Measurements from ENCODE around the gene MEF2B.
A peak's percentile ranks its signal among the peaks of the same experiment; 100 is the strongest.
"Not testable (repeated sequence)": the region's sequence is repeated elsewhere in the genome, so short reads cannot be mapped to it uniquely, and the experiment has no call there.

MEF2B gene

DNA sequence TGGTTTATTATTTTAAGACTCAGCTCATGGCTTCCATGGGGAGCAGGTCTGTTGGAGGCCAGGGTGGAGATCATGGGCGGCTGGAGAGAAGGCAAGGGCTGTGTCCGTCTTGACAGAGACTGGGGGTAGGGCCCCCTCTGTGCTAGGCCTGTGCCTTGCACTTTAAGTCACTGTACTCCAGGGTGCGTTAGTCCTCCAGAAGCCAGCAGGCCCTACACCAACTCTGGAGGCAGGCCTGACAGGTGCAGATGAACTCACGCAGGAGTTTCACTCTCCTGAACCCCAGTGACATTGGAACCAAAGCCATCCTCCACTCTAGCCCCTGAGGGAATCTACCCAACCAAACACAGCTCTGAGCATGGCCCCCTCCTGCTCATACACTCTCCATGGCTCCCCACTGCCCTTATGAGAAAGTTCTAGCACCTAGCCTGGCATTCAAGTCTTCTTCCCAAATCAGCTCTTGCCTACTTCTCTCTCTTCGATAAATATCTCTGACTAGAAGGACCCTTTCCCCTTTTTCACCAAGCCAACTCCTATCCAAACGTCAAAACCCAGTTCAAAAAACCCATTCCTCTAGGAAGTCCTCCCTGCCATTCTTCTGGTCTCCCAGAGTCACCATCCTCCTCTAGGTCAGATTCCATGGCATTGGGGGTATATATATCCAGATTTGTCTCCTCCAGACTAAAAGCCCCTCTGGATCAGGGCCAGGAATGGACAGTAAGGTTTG, 15.1 kb downstream of the MEF2B start:
- DNase-seq: no peak

DNA sequence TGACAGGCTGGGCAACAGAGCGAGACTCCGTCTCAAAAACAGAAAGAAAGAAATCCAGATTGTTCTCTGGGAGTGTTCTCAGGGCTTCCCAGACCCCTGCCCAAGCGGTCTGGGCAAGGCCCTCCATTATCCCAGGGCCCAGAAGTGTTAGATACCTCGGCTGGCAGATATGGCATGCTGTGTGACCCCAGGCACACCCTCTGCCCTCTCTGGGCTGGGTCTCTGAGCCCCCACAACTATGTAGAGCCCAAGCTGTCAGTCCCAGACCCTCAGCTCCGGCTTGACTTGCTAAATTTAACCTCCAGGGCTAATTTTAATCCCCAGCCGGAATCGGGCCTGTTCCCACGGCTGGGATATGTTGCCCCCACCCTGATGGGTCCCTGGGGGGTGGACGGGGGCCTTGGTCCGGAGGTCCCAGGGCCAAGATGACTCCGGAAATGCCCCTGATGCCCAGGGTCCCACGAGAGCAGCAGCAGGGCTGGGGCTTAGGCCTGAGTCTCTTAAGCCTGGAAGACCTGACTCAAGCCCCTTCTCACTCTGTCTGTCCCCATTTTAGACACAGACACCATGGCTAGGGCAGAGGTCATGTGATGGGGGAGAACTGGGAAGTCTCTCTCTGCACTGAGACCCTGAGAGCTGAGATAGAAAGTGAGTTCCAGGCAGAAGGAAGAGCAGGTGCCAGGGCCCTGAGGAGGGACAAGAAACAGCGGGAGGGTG, 17.2 kb downstream of the MEF2B start:
- no peak for DNase-seq

DNA sequence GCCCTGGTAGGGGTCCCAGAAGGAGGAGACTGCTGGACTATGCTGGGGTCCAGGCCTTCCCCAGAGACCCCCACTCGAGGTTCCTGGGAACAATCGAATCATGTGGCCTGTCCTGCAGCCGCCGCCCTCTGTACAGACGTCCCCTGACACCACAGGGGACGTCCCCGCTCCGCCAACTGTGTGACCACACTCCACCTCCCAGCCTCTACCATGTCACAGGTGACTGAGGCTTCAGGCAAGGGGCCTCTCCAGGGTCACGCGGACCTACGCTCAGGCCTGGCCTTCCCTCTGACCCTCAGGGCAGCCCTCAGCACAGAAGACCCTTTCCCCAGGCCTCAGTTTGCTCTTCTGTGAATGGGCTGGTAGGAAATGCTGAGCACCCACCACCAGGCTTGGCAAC, 18.6 kb downstream of the MEF2B start:
- DNase-seq: no peak

DNA sequence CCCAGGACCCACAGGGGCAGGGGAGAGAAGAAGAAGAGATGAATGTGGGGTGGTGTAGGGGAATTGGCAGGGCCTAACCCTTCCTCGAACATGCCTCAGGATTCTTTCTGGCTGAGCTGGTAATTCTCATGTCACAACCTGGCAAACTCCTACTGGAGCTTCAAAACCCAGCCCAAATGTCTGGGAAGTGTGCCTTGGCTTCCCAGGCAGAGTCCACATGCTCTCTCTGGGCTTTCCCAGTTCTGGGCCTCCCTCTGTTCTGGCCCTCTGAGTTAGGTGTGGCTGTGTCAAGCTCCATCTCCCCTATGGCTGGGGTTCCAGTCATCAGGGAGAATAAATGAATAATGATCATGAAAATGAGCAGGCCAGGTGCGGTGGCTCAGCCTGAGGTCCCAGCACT, 20.6 kb downstream of the MEF2B start:
- no peak for DNase-seq

DNA sequence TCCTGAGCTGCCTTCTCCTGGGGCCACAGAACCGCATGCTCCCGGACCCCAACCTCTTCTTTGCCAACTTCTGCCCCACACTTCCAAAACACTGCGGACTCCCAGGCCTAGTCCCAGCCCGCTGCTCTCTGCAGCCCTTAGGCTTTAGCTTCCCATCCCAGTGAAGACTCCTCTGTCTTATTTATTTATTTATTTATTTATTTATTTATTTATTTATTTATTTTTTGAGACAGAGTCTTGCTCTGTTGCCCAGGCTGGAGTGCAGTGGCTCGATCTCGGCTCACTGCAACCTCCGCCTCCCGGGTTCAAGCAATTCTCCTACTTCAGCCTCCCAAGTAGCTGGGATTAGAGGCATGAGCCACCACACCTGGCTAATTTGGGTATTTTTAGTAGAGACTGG, 21.6 kb downstream of the MEF2B start:
- DNase-seq: not testable (repeated sequence)

DNA sequence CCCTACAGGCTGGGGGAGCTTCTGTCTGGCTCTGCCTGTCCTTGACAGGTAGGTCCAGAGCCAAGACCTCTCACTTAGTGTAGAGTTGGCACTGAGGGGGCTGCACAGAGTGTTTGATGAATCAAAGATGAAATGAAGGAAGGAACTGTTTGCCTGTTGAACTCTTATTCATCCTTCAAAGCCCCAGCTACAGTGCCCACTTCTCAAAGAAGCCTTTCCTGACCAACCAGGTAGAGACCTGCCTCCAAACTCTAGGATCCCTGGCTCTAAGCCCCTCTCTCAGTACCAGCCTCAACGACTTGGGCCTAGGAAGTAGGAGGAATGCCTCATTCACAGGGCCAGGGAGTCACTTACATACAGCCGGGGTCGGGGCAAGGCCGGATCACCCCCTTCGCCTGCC, 22.7 kb downstream of the MEF2B start:
- DNase-seq: no peak

DNA sequence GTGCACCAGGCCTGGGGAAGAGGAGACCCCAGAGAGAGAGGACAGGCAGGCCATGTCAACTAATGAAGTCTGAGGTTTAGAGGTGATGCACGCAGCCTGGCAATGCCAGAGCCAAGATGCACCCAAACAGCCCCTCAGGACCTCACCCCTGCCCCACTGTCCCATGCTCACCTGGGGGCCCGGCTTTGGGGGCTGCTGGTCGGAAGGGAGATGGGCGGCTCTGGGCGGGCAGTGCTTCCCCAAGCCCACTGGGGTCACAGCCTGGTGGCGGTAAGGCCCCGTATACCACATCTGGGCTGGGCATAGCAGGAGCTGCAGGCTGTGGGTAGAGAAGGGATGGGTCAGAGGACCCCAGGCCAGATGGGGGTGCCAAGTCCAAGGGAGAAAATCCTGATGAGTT, 23.2 kb downstream of the MEF2B start:
- no peak for DNase-seq

DNA sequence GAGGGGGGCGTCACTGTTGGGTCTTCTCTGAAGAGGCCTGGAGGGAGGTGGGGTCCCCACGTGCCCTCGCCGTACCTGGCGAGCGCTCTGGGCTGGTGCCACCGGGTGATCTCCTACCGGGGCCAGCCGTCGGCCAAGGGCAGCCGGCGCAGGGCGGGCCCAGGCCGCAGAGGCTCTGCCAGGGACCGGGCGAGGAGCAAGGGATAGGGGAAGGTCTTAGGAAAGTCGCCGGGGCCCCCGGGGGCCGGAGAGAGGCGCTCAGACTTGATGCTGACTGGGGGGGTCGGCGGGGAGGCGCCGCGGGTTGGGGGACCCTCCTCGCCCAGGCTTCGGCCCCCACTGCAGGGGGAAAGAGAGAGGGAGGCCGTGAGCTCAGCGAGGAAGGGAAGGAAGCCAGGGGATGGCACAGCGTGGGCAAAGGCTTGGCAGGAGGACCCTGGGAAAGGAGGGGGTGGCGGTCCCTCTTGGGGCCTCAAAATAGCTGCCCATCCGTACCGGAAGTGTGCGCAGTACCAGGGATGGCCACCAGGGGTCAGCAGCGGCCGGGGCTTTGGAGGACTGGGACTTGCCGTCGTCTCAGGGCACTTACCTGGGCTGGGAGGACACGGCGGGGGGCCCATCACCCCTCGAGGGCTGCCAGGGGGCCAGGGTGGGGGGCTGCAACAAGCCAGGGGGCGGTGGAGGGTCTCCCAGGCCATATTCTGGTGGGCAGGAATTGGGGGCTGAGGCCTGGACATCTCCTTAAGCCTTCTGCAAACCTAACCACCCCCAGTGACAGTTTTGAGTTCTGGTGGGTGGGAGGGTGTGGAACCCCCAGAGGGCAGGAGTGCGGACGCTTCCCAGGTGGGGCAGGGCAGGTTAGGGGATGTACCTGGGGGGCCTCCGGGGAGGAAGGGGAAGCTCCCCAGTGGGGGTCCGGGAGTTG, 24.1 kb downstream of the MEF2B start:
- no peak for DNase-seq

DNA sequence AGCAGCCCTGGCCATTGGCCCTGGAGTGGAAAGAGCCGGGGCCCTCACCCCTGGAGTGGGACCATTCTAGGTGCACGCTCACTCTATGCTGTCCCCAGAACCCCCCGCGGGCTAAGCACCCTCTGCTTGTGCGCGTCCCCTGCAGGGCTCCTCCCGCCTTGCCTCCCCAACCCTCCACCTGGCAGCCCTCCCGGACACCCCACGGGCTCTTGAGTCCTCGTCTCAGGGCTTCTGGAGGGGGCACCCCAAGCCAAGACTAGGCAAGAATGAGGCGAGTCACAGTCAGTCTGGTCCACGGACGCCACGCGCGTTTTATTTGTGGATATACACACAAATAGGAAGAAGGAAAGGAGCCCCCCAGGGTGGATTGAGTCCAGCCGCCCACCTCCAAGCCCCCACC, 24.8 kb downstream of the MEF2B start:
- DNase-seq: no peak

DNA sequence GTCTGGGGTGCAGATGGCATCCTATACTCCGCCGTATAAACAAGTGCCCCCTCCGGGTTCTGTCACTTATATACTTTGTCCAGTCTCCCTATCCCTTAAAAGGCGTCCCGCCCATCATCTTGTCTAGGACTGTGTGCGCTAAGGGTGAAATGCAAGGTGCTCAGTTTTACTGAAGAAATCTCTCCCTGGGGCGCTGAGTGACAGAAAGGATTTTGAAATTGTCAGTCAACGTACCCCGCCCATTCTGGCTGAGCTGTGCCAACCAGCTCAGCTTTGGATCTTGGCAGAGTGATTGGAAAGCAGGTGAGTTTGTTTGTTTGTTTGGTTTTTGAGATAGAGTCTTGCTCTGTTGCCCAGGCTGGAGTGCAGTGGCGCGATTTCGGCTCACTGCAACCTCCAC, 27.7 kb downstream of the MEF2B start:
- DNase-seq: no peak

DNA sequence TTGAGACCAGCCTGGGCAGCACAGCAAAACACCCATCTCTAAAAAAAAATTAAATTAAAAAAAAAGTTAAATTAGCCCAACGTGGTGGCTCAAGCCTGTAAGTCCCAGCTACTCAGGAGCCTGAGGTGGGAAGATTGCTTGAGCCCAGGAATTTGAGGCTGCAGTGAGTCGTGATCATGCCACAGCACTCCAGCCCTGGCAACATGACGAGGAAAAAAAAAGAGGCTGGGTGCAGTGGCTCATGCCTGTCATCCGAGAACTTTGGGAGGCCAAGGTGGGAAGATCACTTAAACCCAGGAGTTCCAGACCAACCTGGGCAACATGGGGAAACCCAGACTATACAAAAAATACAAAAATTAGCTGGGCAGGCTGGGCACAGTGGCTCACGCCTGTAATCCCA, 29.6 kb downstream of the MEF2B start:
- DNase-seq: no peak

DNA sequence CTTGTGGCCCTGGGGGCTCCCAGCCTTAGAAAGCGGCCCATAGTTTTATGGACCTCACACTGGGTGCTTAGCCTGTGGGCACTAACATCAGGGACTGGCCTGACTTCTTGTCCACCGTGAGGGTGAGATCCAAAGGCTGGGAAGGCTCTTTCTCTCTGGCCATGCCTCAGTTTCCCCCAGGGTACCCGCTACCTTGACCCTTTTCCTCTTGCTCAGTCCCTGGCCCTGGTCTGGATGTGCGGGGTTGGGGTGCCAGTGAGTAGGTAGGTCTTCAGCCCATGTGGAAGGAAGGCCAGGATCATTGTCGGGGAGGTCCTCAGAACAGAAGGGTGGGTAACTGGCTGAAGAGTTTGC, 30.2 kb downstream of the MEF2B start:
- DNase-seq: no peak

DNA sequence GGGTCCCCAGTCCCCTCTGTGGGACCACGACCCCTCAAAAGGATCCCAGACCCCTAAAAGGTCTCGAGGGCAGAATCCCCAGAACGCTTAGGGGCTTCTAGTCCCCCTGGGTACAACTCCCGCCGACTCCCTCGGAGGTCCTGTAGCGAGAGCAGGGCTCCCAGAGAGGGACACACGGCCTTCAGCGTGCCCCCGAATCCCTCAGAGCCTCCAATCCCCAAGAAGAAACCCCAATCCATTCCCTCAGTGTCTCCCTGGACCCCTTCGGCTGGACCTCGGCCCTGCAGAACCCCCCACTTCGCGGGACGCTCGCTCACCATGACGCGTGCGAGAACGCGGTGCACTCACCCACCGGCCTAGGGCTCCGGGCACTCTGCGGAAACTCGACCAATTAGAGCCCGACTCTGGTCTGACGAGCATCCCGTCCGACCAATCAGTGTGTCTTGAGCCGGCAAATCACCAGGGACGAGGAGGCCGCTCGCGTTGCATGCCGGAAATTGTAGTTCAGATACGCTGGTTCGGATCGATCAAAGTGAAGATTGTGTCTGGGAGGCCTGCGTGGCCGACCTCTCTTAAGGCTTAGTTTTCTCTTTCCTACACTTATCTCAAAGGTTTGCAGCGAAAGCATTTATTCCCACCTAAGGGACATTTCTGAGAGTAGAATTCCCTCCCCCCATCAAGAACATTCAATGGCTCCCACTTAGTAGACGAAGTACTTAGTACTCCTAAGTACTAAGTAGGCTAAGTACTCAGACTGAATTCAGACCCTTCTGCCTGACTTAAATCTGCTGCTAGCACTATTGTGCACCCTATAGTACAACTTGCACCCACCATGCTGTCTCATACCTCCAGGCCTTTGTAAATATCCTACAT, 31.7 kb downstream of the MEF2B start, which contains the start of gene TMEM161A:
Gene TMEM161A, minus strand, starts transcription at position 370 of the 873 bp plus-strand sequence. Its CDS starts 50 bp downstream, at position 320.
- peak; percentile 94 for DNase-seq

DNA sequence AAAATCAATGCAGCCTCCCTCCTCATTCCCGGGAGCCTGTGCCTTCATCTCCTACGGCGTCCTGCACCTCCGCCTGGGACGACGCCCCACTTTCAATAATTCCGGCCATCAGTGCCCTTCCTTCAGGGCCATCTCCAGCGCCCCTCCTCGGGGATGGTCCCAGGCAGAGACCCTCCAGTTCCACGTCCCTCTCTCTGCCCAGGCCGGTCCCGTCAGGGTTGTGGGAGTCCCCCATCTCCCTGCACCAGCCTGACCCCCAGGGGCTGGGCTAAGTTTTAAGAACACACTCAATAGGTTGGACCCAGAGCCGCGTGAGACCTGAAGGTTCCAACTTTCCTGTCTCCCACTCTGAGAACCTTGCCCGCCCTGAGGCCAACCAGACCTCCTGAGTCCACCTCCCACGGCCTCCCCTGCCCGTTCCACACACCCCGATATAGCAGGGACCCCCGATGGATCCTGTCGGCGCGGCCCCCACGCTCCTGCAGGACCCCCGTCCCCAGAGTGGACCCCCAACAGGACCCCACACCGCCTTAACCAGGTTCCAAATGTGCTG, 32.4 kb downstream of the MEF2B start:
- no peak for DNase-seq

DNA sequence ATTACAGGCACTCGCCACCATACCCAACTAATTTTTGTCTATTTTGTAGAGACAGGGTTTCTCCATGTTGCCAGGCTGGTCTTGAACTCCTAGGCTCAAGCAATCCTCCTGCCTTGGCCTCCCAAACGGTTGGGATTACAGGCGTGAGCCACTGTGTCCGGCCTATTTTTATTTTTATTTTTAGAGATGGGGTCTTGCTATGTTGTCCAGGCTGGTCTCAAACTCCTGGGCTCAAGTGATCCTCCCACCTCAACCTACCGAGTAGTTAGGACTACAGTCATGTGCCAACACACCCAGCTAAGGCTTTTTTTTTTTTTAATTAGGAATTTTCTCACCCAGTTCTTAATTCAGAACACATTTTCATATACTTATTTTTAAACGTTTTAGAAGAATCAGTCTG, 34.4 kb downstream of the MEF2B start:
- not testable (repeated sequence) for DNase-seq

DNA sequence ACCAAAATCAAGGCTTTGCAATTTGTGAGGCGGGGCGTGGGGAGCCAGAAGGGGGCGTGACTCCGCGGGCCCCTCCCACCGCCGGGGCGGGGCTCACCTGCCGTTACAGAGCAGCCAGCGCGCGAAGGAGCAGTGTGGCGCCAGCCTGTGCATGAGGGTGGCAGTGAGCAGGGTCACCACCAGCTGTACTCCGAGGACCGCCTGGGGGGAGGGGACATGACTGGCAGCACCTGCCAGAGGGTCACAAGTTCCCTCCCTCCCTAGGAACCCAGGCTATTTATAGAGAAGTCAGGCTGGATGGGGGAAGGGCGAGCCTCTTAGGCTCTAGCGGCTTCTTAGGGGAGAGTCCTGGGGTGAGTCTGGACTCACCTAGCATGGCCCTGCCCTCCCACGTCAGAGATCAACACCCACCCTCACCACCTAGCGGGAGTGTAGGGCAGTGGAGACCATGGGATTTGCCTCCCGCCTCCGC, 35.3 kb downstream of the MEF2B start:
- DNase-seq: no peak

DNA sequence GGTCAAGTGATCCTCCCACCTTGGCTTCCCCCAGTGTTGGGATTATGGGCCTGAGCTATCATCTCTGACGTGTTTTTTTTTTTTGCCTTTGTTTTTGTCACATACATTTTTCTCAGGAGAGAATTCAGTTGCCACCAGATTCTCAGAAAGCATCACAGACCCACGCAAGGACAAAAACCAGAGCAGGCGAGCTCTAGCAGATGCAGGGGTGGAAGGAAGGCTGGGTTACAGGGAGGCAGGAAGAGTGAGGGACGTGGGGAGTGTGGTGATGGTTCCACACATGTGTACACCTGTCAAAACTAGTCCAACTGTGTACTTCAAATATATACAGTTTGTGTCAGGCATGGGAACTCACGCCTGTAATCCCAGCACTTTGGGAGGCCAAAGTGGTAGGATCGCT, 36.1 kb downstream of the MEF2B start:
- no peak for DNase-seq

DNA sequence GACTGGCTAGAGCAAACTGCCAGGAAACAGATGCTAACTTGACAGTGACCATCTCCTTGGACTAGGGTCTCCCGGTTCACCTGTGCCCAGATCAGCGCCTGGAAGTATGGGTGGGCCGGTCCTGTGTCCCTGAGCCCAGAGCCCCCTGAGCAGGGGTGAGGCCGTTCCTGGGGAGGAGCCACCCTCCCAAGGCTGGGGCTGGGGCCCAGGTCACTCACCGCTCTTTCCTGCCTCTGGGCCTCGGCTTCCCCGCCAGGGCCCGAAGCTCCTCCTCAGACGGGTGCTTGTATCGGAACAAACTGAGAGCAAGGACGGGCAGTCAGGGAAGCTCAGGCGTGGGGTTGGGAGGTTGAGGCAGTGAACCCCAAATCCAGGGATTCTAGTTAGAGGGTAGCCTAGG, 37.2 kb downstream of the MEF2B start:
- DNase-seq: no peak

DNA sequence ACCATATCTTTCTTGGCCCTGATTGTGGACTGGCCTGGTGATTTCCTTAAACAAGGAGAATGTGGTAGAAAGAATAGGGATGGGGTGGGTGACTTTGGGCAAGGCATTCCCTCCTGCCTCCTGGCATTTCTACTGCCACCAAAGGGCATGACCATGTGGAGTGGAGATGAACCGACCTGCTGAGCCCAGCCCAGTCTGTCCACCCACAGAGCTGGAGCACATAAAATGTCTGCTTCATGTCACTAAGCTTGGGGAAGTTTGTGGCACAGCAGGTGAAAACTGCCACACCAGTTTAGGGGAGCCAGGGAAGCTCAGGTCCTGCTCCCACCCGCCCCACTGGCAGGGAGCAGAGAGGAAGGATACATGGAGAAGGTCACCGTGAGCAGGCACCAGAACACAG, 38.1 kb downstream of the MEF2B start:
- no peak for DNase-seq

DNA sequence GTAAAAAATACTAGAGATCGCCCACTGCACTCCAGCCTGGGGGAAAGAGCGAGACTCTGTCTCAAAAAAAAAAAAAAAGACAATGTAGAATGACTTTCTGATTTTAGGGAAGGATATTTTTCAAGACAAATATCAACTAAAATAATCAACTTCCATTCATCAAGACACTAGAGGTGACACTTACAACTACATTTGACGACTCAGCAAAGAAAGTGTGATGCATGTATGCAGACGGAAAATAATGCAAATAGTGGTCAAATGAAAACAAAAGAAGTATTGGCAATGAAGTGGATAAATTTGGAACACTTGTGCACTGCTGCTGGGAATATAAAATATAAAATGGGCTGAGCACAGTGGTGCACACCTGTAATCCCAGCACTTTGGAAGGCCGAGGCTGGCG, 44.0 kb downstream of the MEF2B start:
- no peak for DNase-seq

DNA sequence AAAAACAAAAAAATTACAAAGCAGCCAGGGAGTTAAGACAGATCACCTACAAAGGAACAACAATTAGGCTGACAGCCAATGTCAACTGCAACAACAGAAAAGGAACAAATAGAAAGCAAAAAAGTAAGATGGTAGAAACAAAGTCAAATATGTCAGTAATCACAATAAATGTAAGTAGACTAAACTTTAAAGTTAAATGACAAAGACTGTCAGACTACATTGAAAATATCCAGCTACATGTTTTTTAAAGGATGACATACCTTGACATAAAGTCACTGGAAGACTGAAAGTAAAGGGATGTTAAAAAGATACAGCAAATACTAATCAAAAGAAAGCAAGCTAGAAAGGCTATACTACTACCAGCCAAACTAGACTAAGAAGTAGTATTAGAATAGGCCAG, 46.7 kb downstream of the MEF2B start:
- DNase-seq: no peak

DNA sequence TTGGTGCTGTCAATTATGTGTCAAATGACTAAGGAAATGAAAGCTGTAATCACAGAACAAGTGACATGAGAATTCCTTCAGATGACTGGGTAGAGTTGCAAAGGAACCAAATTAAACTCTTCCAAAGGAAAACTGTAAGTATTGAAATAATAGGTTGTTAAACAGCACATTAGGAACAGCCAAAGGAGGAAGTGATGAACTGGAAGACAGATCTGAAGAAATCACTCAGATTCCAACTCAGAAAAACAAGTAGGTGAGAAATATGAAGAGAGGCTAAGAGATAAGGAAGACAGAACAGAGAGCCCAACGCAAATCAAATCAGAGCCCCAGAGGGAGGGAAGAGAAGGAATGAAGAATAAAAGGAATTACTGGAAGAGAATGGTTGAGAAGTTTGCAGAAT, 47.2 kb downstream of the MEF2B start:
- no peak for DNase-seq

Measured in amniotic stem cell (primary cell).